Endodermal cell (in vitro differentiated cells): ENCODE results near the gene OSGIN1. TPM values are rescaled to one million over a fixed set of nuclear protein-coding genes. Genes with fewer than 3 reads are reported as not detected.

Source experiments
- DNase-seq: peaks from one replicate; pipeline ENCODE4 v3.0.0-alpha.2; 2017
- H3K27ac ChIP-seq: 2 replicates; pipeline ENCODE4 v1.5.1; 2013; ENCODE audit warnings: mild to moderate bottlenecking, low read depth, low read length, moderate library complexity
- H3K27me3 ChIP-seq: 2 replicates; pipeline ENCODE4 v1.6.1; 2013; ENCODE audit warnings: mild to moderate bottlenecking, low read length, moderate library complexity; ENCODE audit not compliant: insufficient read depth, control insufficient read depth, poor library complexity, severe bottlenecking
- H3K36me3 ChIP-seq: 2 replicates; pipeline ENCODE4 v1.7.0; 2013; ENCODE audit warnings: mild to moderate bottlenecking, low read length, moderate library complexity; ENCODE audit not compliant: control insufficient read depth, insufficient read depth
- H3K4me1 ChIP-seq: one replicate; pipeline ENCODE4 v1.7.0; 2013; ENCODE audit warnings: low read length; ENCODE audit not compliant: control insufficient read depth, insufficient read depth
- H3K4me3 ChIP-seq: 2 replicates; pipeline ENCODE4 v1.5.1; 2013; ENCODE audit warnings: mild to moderate bottlenecking, low read length, moderate library complexity
- H3K9ac ChIP-seq: 2 replicates; pipeline ENCODE4 v1.6.1; 2013; ENCODE audit warnings: mild to moderate bottlenecking, low read length, moderate library complexity; ENCODE audit not compliant: poor library complexity, severe bottlenecking; ENCODE audit errors: extremely low read depth
- H3K9me3 ChIP-seq: 2 replicates; pipeline ENCODE4 v1.6.1; 2013; ENCODE audit warnings: mild to moderate bottlenecking, low read length, moderate library complexity; ENCODE audit not compliant: control insufficient read depth
- H3K27ac Mint-ChIP-seq: 2 replicates; pipeline ENCODE4 v1.8.0; 2020; ENCODE audit warnings: mixed read lengths
- H3K27me3 Mint-ChIP-seq: 2 replicates; pipeline ENCODE4 v1.8.0; 2021; ENCODE audit warnings: mild to moderate bottlenecking, mixed read lengths; ENCODE audit not compliant: insufficient read depth
- H3K36me3 Mint-ChIP-seq: 2 replicates; pipeline ENCODE4 v1.8.0; 2020; ENCODE audit warnings: low read depth, mixed read lengths
- H3K4me1 Mint-ChIP-seq: 2 replicates; pipeline ENCODE4 v1.8.0; 2020; ENCODE audit warnings: mixed read lengths
- H3K4me3 Mint-ChIP-seq: 2 replicates; pipeline ENCODE4 v1.8.0; 2020; ENCODE audit warnings: mild to moderate bottlenecking, moderate library complexity, mixed read lengths
- H3K9me3 Mint-ChIP-seq: 2 replicates; pipeline ENCODE4 v1.8.0; 2020; ENCODE audit warnings: mild to moderate bottlenecking, mixed read lengths
- CTCF ChIP-seq: fragments of 200-600 bp; sonication (generic); conservative IDR thresholded peaks from 2 replicates; pipeline ENCODE4 v1.5.0; 2021; ENCODE audit warnings: antibody characterized with exemption, mild to moderate bottlenecking
- WGBS, 2 experiments: methylation state at CpG; one replicate each; pipeline versions ENCODE4 v1.1.5 to v1.1.7; 2013; ENCODE audit warnings: missing lambda C conversion rate in 2 of 2, mixed read lengths in 1 of 2; ENCODE audit not compliant: insufficient coverage in 1 of 2, insufficient read length in 1 of 2; 5-methylcytosine and 5-hydroxymethylcytosine counted together
- total RNA-seq, 2 donors: library from RNA; stranded (reverse); fragmentation: NEBNext Ultra II Directional in 1 of 2; extraction: Animal tissue kit (Norgen Biotek cat#: 25700) in 1 of 2; gene quantifications; 2 replicates in 1 of 2; 3 replicates in 1 of 2; pipeline ENCODE4 v1.2.1, GENCODE V29; 2021

OSGIN1 gene
- total RNA-seq, 2 donors from 2014 or later: 1.6 to 2.7 TPM

GRCh38 chr16:83953796-83954576 is 946 bp downstream of the OSGIN1 start:
- Mint-ChIP-seq H3K27me3 (peaks cover 4% of the 10 kb centered on the region), H3K9me3 (peaks cover 2% of the 10 kb centered on the region), H3K36me3 (no peaks in the 10 kb centered on the region), H3K27ac (peak overlapping the region; percentile 83), H3K4me1 (peaks cover 10% of the 10 kb centered on the region), H3K4me3 (peak overlapping the region; percentile 34)
- Histone ChIP-seq H3K4me1 (peaks cover 8% of the 10 kb centered on the region), H3K9me3 (no peaks in the 10 kb centered on the region), H3K4me3 (peak overlapping the region; percentile 65), H3K36me3 (no peaks in the 10 kb centered on the region), H3K9ac (no peak overlapping the region), H3K27ac (no peak overlapping the region), H3K27me3 (no peaks in the 10 kb centered on the region)
- peak; percentile 76 for DNase-seq
- peak; percentile 79 for TF ChIP-seq CTCF
- WGBS, 2 experiments: 32 to 38% methylated on average over 8 to 18 of the region's 19 CpGs

DNA sequence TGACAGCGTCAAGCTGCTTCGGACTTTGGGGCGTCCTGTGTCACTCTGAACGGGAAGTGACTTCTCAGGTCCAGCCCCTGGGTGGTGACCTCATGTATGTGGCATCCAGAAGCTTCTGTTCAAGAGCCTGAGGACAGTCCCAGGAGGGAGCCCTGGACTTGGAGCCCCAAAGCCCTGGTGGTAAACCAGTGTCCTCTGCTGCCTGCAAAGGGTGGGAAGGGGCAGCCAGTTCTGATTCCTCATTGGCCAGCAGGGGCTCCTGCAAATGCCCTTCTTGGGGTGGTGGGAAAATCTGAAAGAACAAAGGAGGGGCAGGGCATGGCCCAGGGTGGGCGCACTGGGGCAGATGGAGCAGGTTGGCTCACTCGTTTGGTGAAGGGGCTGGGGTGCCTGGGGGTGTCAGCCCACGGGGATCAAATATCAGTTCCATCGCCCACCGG is 1.6 kb downstream of the OSGIN1 start:
- peak overlapping the region; percentile 83 for H3K27ac Mint-ChIP-seq
- H3K9me3 Mint-ChIP-seq: peaks cover 2% of the 10 kb centered on the region
- TF ChIP-seq CTCF: no peak
- Histone ChIP-seq H3K27me3 (no peaks in the 10 kb centered on the region), H3K9me3 (no peaks in the 10 kb centered on the region), H3K27ac (no peak overlapping the region), H3K9ac (no peak overlapping the region), H3K36me3 (no peaks in the 10 kb centered on the region), H3K4me1 (peaks cover 8% of the 10 kb centered on the region), H3K4me3 (peak overlapping the region; percentile 65)
- 63 to 75% methylated on average over 7 to 9 of the region's 9 CpGs for WGBS, 2 experiments
- no peak overlapping the region for H3K4me3 Mint-ChIP-seq
- peaks cover 10% of the 10 kb centered on the region for H3K4me1 Mint-ChIP-seq
- peaks cover 4% of the 10 kb centered on the region for H3K27me3 Mint-ChIP-seq
- H3K36me3 Mint-ChIP-seq: no peaks in the 10 kb centered on the region
- DNase-seq: peak; percentile 84

DNA sequence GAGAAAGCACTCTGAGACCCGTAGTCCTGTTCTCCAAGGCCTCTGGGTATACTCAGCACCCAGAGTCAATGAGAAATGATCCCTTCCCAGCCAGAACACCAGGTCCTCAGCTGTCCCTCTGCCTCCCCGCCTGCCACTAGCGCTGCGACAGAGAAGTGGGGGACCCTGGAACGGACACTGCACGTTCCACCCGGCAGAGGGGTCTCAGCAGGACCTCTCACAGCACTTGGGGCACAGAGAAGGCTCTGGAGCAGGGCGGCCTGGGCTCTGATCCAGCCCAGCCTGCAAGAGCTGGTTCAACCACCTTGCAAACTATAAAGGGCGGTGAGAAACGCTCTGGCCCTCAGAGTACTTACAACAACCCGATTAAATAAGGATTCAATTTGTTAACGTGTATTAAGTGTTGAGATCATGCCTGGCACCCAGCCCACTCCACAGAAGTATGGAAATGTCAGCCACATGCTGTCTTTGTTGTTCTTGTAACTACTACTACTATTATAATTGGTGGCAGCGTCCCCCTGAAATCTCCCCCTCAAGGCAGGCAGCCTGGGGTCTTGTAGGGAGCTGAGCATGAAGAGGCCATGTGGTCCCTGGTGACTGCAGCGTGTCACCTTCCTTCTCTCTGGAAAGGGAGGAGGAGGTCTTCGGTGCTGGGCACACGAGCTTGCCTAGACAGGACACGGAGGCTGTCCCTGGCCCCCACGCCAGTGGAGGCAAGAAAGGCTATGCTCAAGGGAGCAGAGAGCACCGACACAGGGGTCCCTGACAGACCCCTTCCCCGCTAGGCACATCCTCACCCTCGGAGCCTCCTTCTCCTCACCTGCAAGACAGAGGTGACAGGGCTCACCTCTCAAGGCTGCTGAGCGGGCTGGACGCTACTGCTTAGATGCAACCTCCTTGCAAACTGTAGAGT is 2.4 kb downstream of the OSGIN1 start:
- no peak overlapping the region for H3K27ac Mint-ChIP-seq
- DNase-seq: no peak
- H3K9me3 ChIP-seq: no peaks in the 10 kb centered on the region
- no peak overlapping the region for H3K4me3 ChIP-seq
- H3K4me1 Mint-ChIP-seq: peaks cover 10% of the 10 kb centered on the region
- no peak overlapping the region for H3K9ac ChIP-seq
- no peaks in the 10 kb centered on the region for H3K36me3 Mint-ChIP-seq
- WGBS, 2 experiments: 82 to 87% methylated on average over 18 to 23 of the region's 23 CpGs
- H3K36me3 ChIP-seq: no peaks in the 10 kb centered on the region
- H3K9me3 Mint-ChIP-seq: no peaks in the 10 kb centered on the region
- no peak for TF ChIP-seq CTCF
- peaks cover 4% of the 10 kb centered on the region for H3K27me3 Mint-ChIP-seq
- no peak overlapping the region for H3K4me3 Mint-ChIP-seq
- H3K27me3 ChIP-seq: no peaks in the 10 kb centered on the region
- no peak overlapping the region for H3K27ac ChIP-seq
- peaks cover 8% of the 10 kb centered on the region for H3K4me1 ChIP-seq
